Measurements from ENCODE around the gene NCSTN. TPM values are rescaled to one million over a fixed set of nuclear protein-coding genes. Genes with fewer than 3 reads are reported as not detected.

Gene NCSTN
- total RNA-seq, 1 experiment from 2014 or later = 58.0 TPM

GRCh38 chr1:160354388-160354985, 11.3 kb downstream of the NCSTN start:
- ChIA-PET POLR2A (ENCODE audit: low non-redundant PET) (no interaction called here), CTCF (interaction anchor here (3.5 kb wide), 1 partner anchor 22 kb away, joined by 19 read pairs; no protein-coding TSS in a partner anchor)
- Histone ChIP-seq H3K9me3 (ENCODE audit: low read depth, low read length, poor library complexity, severe bottlenecking) (no peaks in the 10 kb centered on the region), H3K27me3 (replicated peaks; ENCODE audit: insufficient read depth, low read depth, low read length, poor library complexity) (no peaks in the 10 kb centered on the region), H3K27ac (ENCODE audit: low read depth, low read length, poor library complexity, severe bottlenecking) (no peak overlapping the region), H3K36me3 (ENCODE audit: insufficient read depth, low read length, poor library complexity, severe bottlenecking) (peaks cover 70% of the 10 kb centered on the region), H3K4me3 (ENCODE audit: low read depth, low read length, poor library complexity, severe bottlenecking) (no peak overlapping the region), H3K4me1 (ENCODE audit: insufficient read depth, low read length, poor library complexity, severe bottlenecking) (no peaks in the 10 kb centered on the region)
- BruUV-seq (replicated peaks) = no TSS peak
- peak; percentile 60 for DNase-seq (ENCODE audit: low spot score)
- intact Hi-C loops (cut with micrococcal nuclease; ENCODE audit: unreplicated experiment) = no loop called here
- TF ChIP-seq EZH2 (IDR thresholded peaks at IDR 0.05; ENCODE audit: borderline replicate concordance, low read depth, low read length, poor library complexity, severe bottlenecking) (no peak), CTCF (conservative IDR thresholded peaks at IDR 0.05; ENCODE audit: low read depth, low read length) (peak; percentile 70)

- no peak overlapping the region for H3K4me3 ChIP-seq (ENCODE audit: low read depth, low read length, poor library complexity, severe bottlenecking)
- TF ChIP-seq EZH2 (IDR thresholded peaks at IDR 0.05; ENCODE audit: borderline replicate concordance, low read depth, low read length, poor library complexity, severe bottlenecking) = no peak
- TF ChIP-seq CTCF (conservative IDR thresholded peaks at IDR 0.05; ENCODE audit: low read depth, low read length) = no peak
- DNase-seq (ENCODE audit: low spot score) = no peak
- POLR2A ChIA-PET (ENCODE audit: low non-redundant PET) = no interaction called here
- H3K9me3 ChIP-seq (ENCODE audit: low read depth, low read length, poor library complexity, severe bottlenecking) = no peaks in the 10 kb centered on the region
- H3K4me1 ChIP-seq (ENCODE audit: insufficient read depth, low read length, poor library complexity, severe bottlenecking) = peaks cover 6% of the 10 kb centered on the region
- intact Hi-C loops (cut with micrococcal nuclease; ENCODE audit: unreplicated experiment) = no loop called here
- H3K36me3 ChIP-seq (ENCODE audit: insufficient read depth, low read length, poor library complexity, severe bottlenecking) = peaks cover 50% of the 10 kb centered on the region
- H3K27me3 ChIP-seq (replicated peaks; ENCODE audit: insufficient read depth, low read depth, low read length, poor library complexity) = no peaks in the 10 kb centered on the region
- CTCF ChIA-PET = no interaction called here
- BruUV-seq (replicated peaks) = no TSS peak
- no peak overlapping the region for H3K27ac ChIP-seq (ENCODE audit: low read depth, low read length, poor library complexity, severe bottlenecking)
Measured at GRCh38 chr1:160357286-160358002, 14.3 kb downstream of the NCSTN start.

DNA sequence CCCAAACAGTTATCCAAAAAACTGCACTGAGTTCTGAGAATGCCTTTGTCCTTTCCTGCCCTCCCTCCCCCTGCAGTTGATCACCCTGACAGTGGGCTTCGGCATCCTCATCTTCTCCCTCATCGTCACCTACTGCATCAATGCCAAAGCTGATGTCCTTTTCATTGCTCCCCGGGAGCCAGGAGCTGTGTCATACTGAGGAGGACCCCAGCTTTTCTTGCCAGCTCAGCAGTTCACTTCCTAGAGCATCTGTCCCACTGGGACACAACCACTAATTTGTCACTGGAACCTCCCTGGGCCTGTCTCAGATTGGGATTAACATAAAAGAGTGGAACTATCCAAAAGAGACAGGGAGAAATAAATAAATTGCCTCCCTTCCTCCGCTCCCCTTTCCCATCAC, 14.9 kb downstream of the NCSTN start:
- intact Hi-C loops (cut with micrococcal nuclease; ENCODE audit: unreplicated experiment) = no loop called here
- Histone ChIP-seq H3K4me3 (ENCODE audit: low read depth, low read length, poor library complexity, severe bottlenecking) (no peak overlapping the region), H3K36me3 (ENCODE audit: insufficient read depth, low read length, poor library complexity, severe bottlenecking) (peaks cover 44% of the 10 kb centered on the region), H3K9me3 (ENCODE audit: low read depth, low read length, poor library complexity, severe bottlenecking) (no peaks in the 10 kb centered on the region), H3K27me3 (replicated peaks; ENCODE audit: insufficient read depth, low read depth, low read length, poor library complexity) (no peaks in the 10 kb centered on the region), H3K4me1 (ENCODE audit: insufficient read depth, low read length, poor library complexity, severe bottlenecking) (peaks cover 9% of the 10 kb centered on the region), H3K27ac (ENCODE audit: low read depth, low read length, poor library complexity, severe bottlenecking) (no peak overlapping the region)
- no peak for TF ChIP-seq EZH2 (IDR thresholded peaks at IDR 0.05; ENCODE audit: borderline replicate concordance, low read depth, low read length, poor library complexity, severe bottlenecking)
- TF ChIP-seq CTCF (conservative IDR thresholded peaks at IDR 0.05; ENCODE audit: low read depth, low read length) = no peak
- DNase-seq (ENCODE audit: low spot score) = no peak
- BruUV-seq (replicated peaks) = no TSS peak
- POLR2A ChIA-PET (ENCODE audit: low non-redundant PET) = no interaction called here
- CTCF ChIA-PET = no interaction called here
